HG02970 (cell line): ENCODE results near the gene LMAN1L.
A peak's percentile ranks its signal among the peaks of the same experiment; 100 is the strongest.

Source experiments
- ATAC-seq: cut with Tn5 transposase; IDR thresholded peaks from one replicate; pipeline ENCODE4 v1.9.1; 2021; ENCODE audit warnings: mild to moderate bottlenecking, moderate library complexity, moderate number of reproducible peaks; ENCODE audit not compliant: unreplicated experiment, low FRiP score

Gene LMAN1L

GRCh38 chr15:74792227-74793016 lies 20.2 kb upstream of the LMAN1L start:
- ATAC-seq = no peak

- ATAC-seq = no peak
Observed at GRCh38 chr15:74793135-74794028, 19.3 kb upstream of the LMAN1L start.

GRCh38 chr15:74794248-74794969 lies 18.2 kb upstream of the LMAN1L start:
- no peak for ATAC-seq

GRCh38 chr15:74794970-74795349 lies 17.7 kb upstream of the LMAN1L start:
- ATAC-seq = no peak

- ATAC-seq = no peak
Observed at GRCh38 chr15:74795966-74796625, 16.5 kb upstream of the LMAN1L start.

- no peak for ATAC-seq
Observed at GRCh38 chr15:74798388-74799254, 14.0 kb upstream of the LMAN1L start.

- no peak for ATAC-seq
Observed at GRCh38 chr15:74799255-74799855, 13.3 kb upstream of the LMAN1L start.

- peak; percentile 65 for ATAC-seq
Observed at GRCh38 chr15:74799856-74800558, 12.6 kb upstream of the LMAN1L start.

- no peak for ATAC-seq
Observed at GRCh38 chr15:74800559-74801094, 12.0 kb upstream of the LMAN1L start.

GRCh38 chr15:74801311-74801997 lies 11.2 kb upstream of the LMAN1L start:
- no peak for ATAC-seq

- ATAC-seq = no peak
Observed at GRCh38 chr15:74802290-74802689, 10.3 kb upstream of the LMAN1L start.

GRCh38 chr15:74802862-74803447 lies 9.7 kb upstream of the LMAN1L start:
- no peak for ATAC-seq

GRCh38 chr15:74804935-74805334 lies 7.7 kb upstream of the LMAN1L start:
- ATAC-seq = no peak

GRCh38 chr15:74807282-74807681 lies 5.4 kb upstream of the LMAN1L start:
- ATAC-seq = no peak

- ATAC-seq = no peak
Observed at GRCh38 chr15:74808078-74808839, 4.4 kb upstream of the LMAN1L start.

GRCh38 chr15:74808840-74809229 lies 3.8 kb upstream of the LMAN1L start:
- no peak for ATAC-seq

GRCh38 chr15:74809242-74809641 lies 3.4 kb upstream of the LMAN1L start:
- ATAC-seq = no peak
